ENCODE results near the gene B3GALT4.

- TF ChIP-seq CTCF (conservative IDR thresholded peaks at IDR 0.05; ENCODE audit: low read depth, low read length) (no peak), EZH2 (IDR thresholded peaks at IDR 0.05; ENCODE audit: low read length, unreplicated experiment) (no peak), EZH2phosphoT487 (IDR thresholded peaks at IDR 0.05; ENCODE audit: borderline replicate concordance, low read length) (no peak)
These were observed 43.0 kb downstream of the B3GALT4 start for GRCh38 chr6:33319939-33320314.

All from PC-3 (cell line).